ENCODE data around the gene LRRC49.

The LRRC49 gene

GRCh38 chr15:71097890-71098289 lies 205.3 kb downstream of the LRRC49 start:
- Histone ChIP-seq H3K79me2 (ENCODE audit: control insufficient read depth, insufficient read depth, low read length) (no peaks in the 10 kb centered on the region), H3K27me3 (ENCODE audit: insufficient read depth, low read length, poor library complexity) (no peaks in the 10 kb centered on the region), H2AK5ac (ENCODE audit: low read length) (no peak overlapping the region), H3K79me1 (ENCODE audit: low read length) (no peaks in the 10 kb centered on the region), H3K56ac (ENCODE audit: low read length) (no peak overlapping the region), H3K4me3 (ENCODE audit: low read length) (no peak overlapping the region), H3K4ac (ENCODE audit: low read depth, low read length) (no peak overlapping the region), H3K18ac (ENCODE audit: low read length) (no peak overlapping the region), H4K8ac (ENCODE audit: low read depth, low read length) (no peak overlapping the region), H3K9ac (ENCODE audit: low read length) (no peak overlapping the region), H3K4me2 (ENCODE audit: low read length) (no peak overlapping the region), H2BK120ac (ENCODE audit: low read depth, low read length) (no peak overlapping the region), H3K4me1 (ENCODE audit: control insufficient read depth, low read depth, low read length) (no peaks in the 10 kb centered on the region), H2BK5ac (ENCODE audit: low read length) (no peak overlapping the region), H2BK15ac (replicated peaks; ENCODE audit: low read depth) (no peak overlapping the region), H3K23ac (ENCODE audit: low read length) (no peak overlapping the region), H3K27ac (ENCODE audit: low read depth, low read length) (no peak overlapping the region), H3K36me3 (ENCODE audit: control insufficient read depth, insufficient read depth, low read length) (no peaks in the 10 kb centered on the region), H4K5ac (ENCODE audit: low read length) (no peak overlapping the region)
- DNase-seq = no peak
- no CpG with 5 or more reads among the region's 4 CpGs for WGBS (ENCODE audit: extremely low coverage, insufficient coverage, low lambda C conversion rate)

- no peak for DNase-seq
- no peak overlapping the region for H4K8ac ChIP-seq (ENCODE audit: low read depth, low read length)
- H3K4me2 ChIP-seq (ENCODE audit: low read length) = no peak overlapping the region
- no peaks in the 10 kb centered on the region for H3K4me1 ChIP-seq (ENCODE audit: control insufficient read depth, low read depth, low read length)
- H3K56ac ChIP-seq (ENCODE audit: low read length) = no peak overlapping the region
- H3K79me2 ChIP-seq (ENCODE audit: control insufficient read depth, insufficient read depth, low read length) = no peaks in the 10 kb centered on the region
- no peak overlapping the region for H3K18ac ChIP-seq (ENCODE audit: low read length)
- no peak overlapping the region for H3K4ac ChIP-seq (ENCODE audit: low read depth, low read length)
- no CpG with 5 or more reads among the region's 1 CpG for WGBS (ENCODE audit: extremely low coverage, insufficient coverage, low lambda C conversion rate)
- no peak overlapping the region for H4K5ac ChIP-seq (ENCODE audit: low read length)
- no peaks in the 10 kb centered on the region for H3K36me3 ChIP-seq (ENCODE audit: control insufficient read depth, insufficient read depth, low read length)
- no peak overlapping the region for H3K27ac ChIP-seq (ENCODE audit: low read depth, low read length)
- no peak overlapping the region for H2BK5ac ChIP-seq (ENCODE audit: low read length)
- H3K23ac ChIP-seq (ENCODE audit: low read length) = no peak overlapping the region
- no peak overlapping the region for H2AK5ac ChIP-seq (ENCODE audit: low read length)
- no peak overlapping the region for H2BK120ac ChIP-seq (ENCODE audit: low read depth, low read length)
- no peak overlapping the region for H3K9ac ChIP-seq (ENCODE audit: low read length)
- no peaks in the 10 kb centered on the region for H3K27me3 ChIP-seq (ENCODE audit: insufficient read depth, low read length, poor library complexity)
- no peaks in the 10 kb centered on the region for H3K79me1 ChIP-seq (ENCODE audit: low read length)
- no peak overlapping the region for H3K4me3 ChIP-seq (ENCODE audit: low read length)
- H2BK15ac ChIP-seq (replicated peaks; ENCODE audit: low read depth) = no peak overlapping the region
These were observed 206.3 kb downstream of the LRRC49 start for GRCh38 chr15:71098920-71099319.

Measured in mesendoderm (in vitro differentiated cells).